Lung (tissue), 12 donors: ENCODE results near the gene NTM. TPM values are rescaled to one million over a fixed set of nuclear protein-coding genes. Genes with fewer than 3 reads are reported as not detected.
A peak's percentile ranks its signal among the peaks of the same experiment; 100 is the strongest.

Experiments used
- ATAC-seq: fragments of 200-7000 bp; cut with Tn5 transposase; one replicate; pipeline ENCODE4 v1.9.1; 2020; ENCODE audit warnings: moderate number of reproducible peaks; ENCODE audit not compliant: insufficient read depth, low FRiP score
- DNase-seq, 3 donors: peaks; one replicate each; pipeline ENCODE4 v3.0.0-alpha.2; 2013 to 2017
- H3K27ac ChIP-seq, 2 donors: one replicate each; pipeline ENCODE4 v1.5.1; 2013; ENCODE audit warnings: mild to moderate bottlenecking in 2 of 2, moderate library complexity in 2 of 2, control low read depth in 1 of 2, inconsistent platforms in 1 of 2, low read depth in 1 of 2, low read length in 1 of 2
- H3K27me3 ChIP-seq, 3 donors: one replicate each; pipeline ENCODE4 v1.5.1; 2013; ENCODE audit warnings: low read length in 2 of 3; ENCODE audit not compliant: control insufficient read depth in 3 of 3, insufficient read depth in 3 of 3
- H3K36me3 ChIP-seq, 4 donors: one replicate each; pipeline ENCODE4 v1.5.1; 2013; ENCODE audit warnings: low read length in 4 of 4, mild to moderate bottlenecking in 1 of 4, moderate library complexity in 1 of 4; ENCODE audit not compliant: control insufficient read depth in 4 of 4, insufficient read depth in 4 of 4
- H3K4me1 ChIP-seq, 5 donors: one replicate each; pipeline ENCODE4 v1.5.1; 2013; ENCODE audit warnings: low read length in 5 of 5, mild to moderate bottlenecking in 2 of 5, moderate library complexity in 1 of 5; ENCODE audit not compliant: control insufficient read depth in 5 of 5, insufficient read depth in 5 of 5
- H3K4me3 ChIP-seq: one replicate; pipeline ENCODE4 v1.5.1; 2013; ENCODE audit warnings: mild to moderate bottlenecking, control low read depth, moderate library complexity
- H3K9ac ChIP-seq, 2 donors: one replicate each; pipeline ENCODE4 v1.5.1; 2013; ENCODE audit warnings: low read length in 2 of 2, control low read depth in 1 of 2; ENCODE audit not compliant: insufficient read depth in 1 of 2
- H3K9me3 ChIP-seq, 4 donors: one replicate each; pipeline ENCODE4 v1.5.1; 2013; ENCODE audit warnings: low read length in 3 of 4, mild to moderate bottlenecking in 1 of 4, moderate library complexity in 1 of 4; ENCODE audit not compliant: control insufficient read depth in 4 of 4, insufficient read depth in 3 of 4
- WGBS, 2 donors: extraction: QIAGEN DNeasy Blood & Tissue Kit; methylation state at CpG; one replicate each; pipeline ENCODE4 v1.1.7; 2013; 5-methylcytosine and 5-hydroxymethylcytosine counted together
- polyA plus RNA-seq, 2 donors: library from polyadenylated mRNA; stranded (reverse); fragments of 200-250 nt; gene quantifications; one replicate each; pipeline ENCODE4 v1.2.1, GENCODE V29; 2013
- total RNA-seq, 2 donors: library from RNA; depleted of rRNA in 1 of 2; stranded (reverse); fragments of >200 nt in 1 of 2; gene quantifications; one replicate each; pipeline ENCODE4 v1.2.1, GENCODE V29; 2014 to 2021
- TF ChIP-seq, protein P1 (sequence below): IDR thresholded peaks from 2 replicates; pipeline ENCODE4 v1.5.1; 2012; ENCODE audit warnings: mild to moderate bottlenecking; ENCODE audit errors: control extremely low read depth, extremely low read depth
- donor health status: control.
- donor health status: control.
- donor health status: Bipolar disorder and iron deficiency.
- donor health status: healthy.
- donor health status: DM: yes; HTN: yes; CAD: no.

Gene NTM
- total and polyA plus RNA-seq, 4 donors: 0.39 to 30.9 (median 7.2) TPM

DNA sequence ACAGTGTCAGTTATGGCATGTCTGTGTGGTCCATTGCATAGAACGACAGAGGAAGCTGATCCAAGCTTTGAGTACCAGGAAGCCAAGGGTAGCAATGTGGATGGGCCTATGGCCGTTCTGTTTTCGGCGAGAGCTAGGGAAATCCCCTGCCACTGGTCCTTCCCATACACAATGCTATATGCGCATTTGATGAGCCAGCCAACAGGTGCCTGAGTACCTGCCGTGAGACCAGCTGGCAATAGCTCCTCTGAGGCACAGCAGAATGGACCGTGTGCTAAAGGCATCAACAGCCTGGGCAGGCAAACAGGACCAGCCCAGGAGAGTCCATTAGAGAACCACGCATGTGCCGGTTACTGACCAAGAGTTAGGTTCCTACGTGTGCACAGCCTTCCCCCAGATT is 753.0 kb downstream of the NTM start:
- 74 to 77% methylated on average over 10 of the region's 10 CpGs for WGBS, 2 donors
- no peak overlapping the region for H3K4me3 ChIP-seq
- peaks cover 0 to 4% (median 3%) of the 10 kb centered on the region in 3 donors for H3K27me3 ChIP-seq
- H3K9ac ChIP-seq: no peak overlapping the region
- no peak overlapping the region for H3K27ac ChIP-seq
- no peak for ATAC-seq
- peaks cover 0 to 2% (median 0%) of the 10 kb centered on the region in 4 donors for H3K36me3 ChIP-seq
- DNase-seq: no peak
- peaks cover 0 to 23% (median 9%) of the 10 kb centered on the region in 5 donors for H3K4me1 ChIP-seq
- H3K9me3 ChIP-seq: no peaks in the 10 kb centered on the region
- TF ChIP-seq, protein P1, sequence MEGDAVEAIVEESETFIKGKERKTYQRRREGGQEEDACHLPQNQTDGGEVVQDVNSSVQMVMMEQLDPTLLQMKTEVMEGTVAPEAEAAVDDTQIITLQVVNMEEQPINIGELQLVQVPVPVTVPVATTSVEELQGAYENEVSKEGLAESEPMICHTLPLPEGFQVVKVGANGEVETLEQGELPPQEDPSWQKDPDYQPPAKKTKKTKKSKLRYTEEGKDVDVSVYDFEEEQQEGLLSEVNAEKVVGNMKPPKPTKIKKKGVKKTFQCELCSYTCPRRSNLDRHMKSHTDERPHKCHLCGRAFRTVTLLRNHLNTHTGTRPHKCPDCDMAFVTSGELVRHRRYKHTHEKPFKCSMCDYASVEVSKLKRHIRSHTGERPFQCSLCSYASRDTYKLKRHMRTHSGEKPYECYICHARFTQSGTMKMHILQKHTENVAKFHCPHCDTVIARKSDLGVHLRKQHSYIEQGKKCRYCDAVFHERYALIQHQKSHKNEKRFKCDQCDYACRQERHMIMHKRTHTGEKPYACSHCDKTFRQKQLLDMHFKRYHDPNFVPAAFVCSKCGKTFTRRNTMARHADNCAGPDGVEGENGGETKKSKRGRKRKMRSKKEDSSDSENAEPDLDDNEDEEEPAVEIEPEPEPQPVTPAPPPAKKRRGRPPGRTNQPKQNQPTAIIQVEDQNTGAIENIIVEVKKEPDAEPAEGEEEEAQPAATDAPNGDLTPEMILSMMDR: no peak

DNA sequence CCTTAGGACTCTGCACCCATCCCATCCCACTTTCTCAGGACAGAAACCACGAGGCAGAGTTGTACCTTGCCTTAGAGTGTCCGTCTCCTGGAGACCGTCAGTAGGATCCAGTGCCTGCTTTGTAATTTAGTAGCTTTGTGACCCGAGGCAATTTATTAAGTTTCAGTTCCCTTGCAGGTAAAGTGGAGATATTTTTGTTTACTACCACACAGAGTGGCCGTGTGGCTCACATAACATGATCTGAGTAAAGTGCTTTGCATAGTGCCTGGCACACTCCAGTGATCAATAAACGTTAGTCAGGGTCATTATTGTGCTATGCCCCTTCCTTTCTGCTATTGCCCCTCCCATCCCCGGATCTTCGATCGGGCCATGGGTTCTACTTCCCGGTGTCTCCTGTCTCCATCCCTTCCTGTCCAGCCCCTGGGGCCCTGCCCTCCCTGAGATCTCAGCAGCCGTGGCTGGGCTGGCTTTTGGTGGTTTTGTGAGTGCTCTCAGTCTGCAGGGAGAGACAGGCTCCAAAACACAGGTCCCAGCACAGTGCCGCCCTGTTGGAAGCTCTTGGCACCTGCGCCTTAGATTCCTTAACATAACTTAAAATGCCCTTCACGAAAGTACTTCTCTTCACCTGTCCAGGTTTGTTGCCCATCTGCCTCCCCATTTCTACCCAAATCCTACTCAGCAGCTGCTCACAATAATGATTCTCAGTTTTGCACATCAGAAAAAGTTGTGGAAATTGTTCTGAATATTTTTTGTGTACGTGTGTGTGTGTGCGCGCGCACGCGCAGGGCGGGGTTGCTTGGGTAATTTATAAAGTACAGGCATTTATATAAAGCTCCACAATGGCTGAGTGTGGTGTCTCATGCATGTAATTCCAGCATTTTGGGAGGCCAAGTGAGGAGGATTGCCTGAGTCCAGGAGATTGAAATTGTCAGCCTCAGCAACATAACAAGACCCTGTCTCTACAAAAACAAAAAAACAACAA is 753.7 kb downstream of the NTM start:
- no peak overlapping the region for H3K27ac ChIP-seq
- DNase-seq (no peak), ATAC-seq (no peak)
- H3K27me3 ChIP-seq: peaks cover 0 to 4% (median 3%) of the 10 kb centered on the region in 3 donors
- no peaks in the 10 kb centered on the region for H3K9me3 ChIP-seq
- TF ChIP-seq, protein P1: no peak
- WGBS, 2 donors: 80 to 83% methylated on average over 21 of the region's 21 CpGs
- H3K4me3 ChIP-seq: no peak overlapping the region
- H3K4me1 ChIP-seq: peaks cover 0 to 23% (median 9%) of the 10 kb centered on the region in 5 donors
- no peak overlapping the region for H3K9ac ChIP-seq
- peaks cover 0 to 2% (median 0%) of the 10 kb centered on the region in 4 donors for H3K36me3 ChIP-seq

- ATAC-seq (no peak), DNase-seq (peak; percentile 72 to 84 (median 81))
- Histone ChIP-seq H3K4me3 (no peak overlapping the region), H3K27me3 (peaks cover 0 to 4% (median 3%) of the 10 kb centered on the region in 3 donors), H3K9me3 (no peaks in the 10 kb centered on the region), H3K36me3 (peaks cover 0 to 2% (median 0%) of the 10 kb centered on the region in 4 donors), H3K4me1 (peaks cover 0 to 23% (median 9%) of the 10 kb centered on the region in 5 donors), H3K9ac (peak overlapping the region in 1 of 2 donors; percentile 44), H3K27ac (no peak overlapping the region)
- WGBS, 2 donors: 16% methylated on average over 22 of the region's 22 CpGs
- TF ChIP-seq, protein P1: no peak
Observed at GRCh38 chr11:132125988-132126871, 755.8 kb downstream of the NTM start.
